ENCODE results near the gene ABCB1. TPM values are rescaled to one million over a fixed set of nuclear protein-coding genes. Genes with fewer than 3 reads are reported as not detected.

The ABCB1 gene
- total and polyA plus RNA-seq, 2 of the 13 experiments (the other 11 are each of a cell fraction or from before 2014, with no cell fraction given) = 42.8 to 52.6 TPM

- TF ChIP-seq PRDM10 (CRISPR knock-in tag; IDR thresholded peaks at IDR 0.05; ENCODE audit: low read depth) (no peak), ZBTB49 (CRISPR knock-in tag; IDR thresholded peaks at IDR 0.05; ENCODE audit: borderline replicate concordance) (no peak), ATF7 (IDR thresholded peaks at IDR 0.05) (no peak), ATF7 (CRISPR knock-in tag; IDR thresholded peaks at IDR 0.05) (no peak), SYNCRIP (IDR thresholded peaks at IDR 0.05; ENCODE audit: insufficient read depth, low read depth, low read length) (no peak), PRMT3 (CRISPR knock-in tag; IDR thresholded peaks at IDR 0.05; ENCODE audit: borderline replicate concordance, low read depth) (no peak), ZNF337 (CRISPR knock-in tag; IDR thresholded peaks at IDR 0.05; ENCODE audit: borderline replicate concordance, low read depth) (no peak), PITX1 (CRISPR knock-in tag; IDR thresholded peaks at IDR 0.05) (no peak), ZBTB40 (IDR thresholded peaks at IDR 0.05) (no peak), ZBTB40 (CRISPR knock-in tag; IDR thresholded peaks at IDR 0.05) (no peak), ZSCAN22 (CRISPR knock-in tag; IDR thresholded peaks at IDR 0.05) (no peak), TFE3 (CRISPR knock-in tag; IDR thresholded peaks at IDR 0.05) (no peak)
Observed at GRCh38 chr7:87604264-87604663, 3.6 kb upstream of the ABCB1 start (continued).
